Measurements from ENCODE around the gene CNPY3. TPM values are rescaled to one million over a fixed set of nuclear protein-coding genes. Genes with fewer than 3 reads are reported as not detected.

The CNPY3 gene
- total and polyA plus RNA-seq, 2 of the 13 experiments (the other 11 are each of a cell fraction or from before 2014, with no cell fraction given) = 42.3 to 60.2 TPM

GRCh38 chr6:42973926-42974325 lies 44.6 kb downstream of the CNPY3 start:
- POLR2A ChIA-PET = interaction anchor here (1.5 to 3.0 kb wide), 2 partner anchors 10 to 14 kb away, joined by 4 to 17 read pairs; partner anchors contain the start of genes GNMT and PPP2R5D
- TF ChIP-seq TIGD3 (CRISPR knock-in tag; IDR thresholded peaks at IDR 0.05; ENCODE audit: borderline replicate concordance) (no peak), ZNF446 (CRISPR knock-in tag; IDR thresholded peaks at IDR 0.05) (no peak), ZNF550 (CRISPR knock-in tag; IDR thresholded peaks at IDR 0.05; ENCODE audit: borderline replicate concordance) (no peak), CSRNP2 (CRISPR knock-in tag; conservative IDR thresholded peaks at IDR 0.05; ENCODE audit: low read depth) (no peak), ZNF614 (CRISPR knock-in tag; IDR thresholded peaks at IDR 0.05; ENCODE audit: borderline replicate concordance) (no peak), FOXM1 (CRISPR knock-in tag; IDR thresholded peaks at IDR 0.05) (no peak)
- 100% methylated on average over 3 of the region's 3 CpGs for WGBS (ENCODE audit: low lambda C conversion rate)
- Histone ChIP-seq H3K27ac (ENCODE audit: extremely low read length, insufficient read depth, low read length) (no peak overlapping the region), H3K79me2 (ENCODE audit: insufficient read depth, low read length) (peaks cover 10% of the 10 kb centered on the region), H3K27me3 (ENCODE audit: control insufficient read depth in 1 of 2, insufficient read depth in 2 of 2, low read length in 2 of 2) (no peaks in the 10 kb centered on the region; a peak in 1 of 5 replicates), H3K4me3 (replicated peaks in 1 of 3; ENCODE audit: insufficient read depth in 1 of 3, low read depth in 2 of 3, low read length in 3 of 3) (no peak overlapping the region), H3K9ac (ENCODE audit: insufficient read depth, low read depth, low read length) (no peak overlapping the region), H3K9me3 (ENCODE audit: low read length) (no peaks in the 10 kb centered on the region), H3K4me1 (ENCODE audit: insufficient read depth, low read length) (peaks cover 50% of the 10 kb centered on the region), H2AFZ (ENCODE audit: low read length) (no peak overlapping the region), H3K36me3 (replicated peaks in 1 of 2; ENCODE audit: control insufficient read depth in 1 of 2, insufficient read depth in 2 of 2, low read length in 2 of 2) (no peaks in the 10 kb centered on the region), H4K20me1 (ENCODE audit: insufficient read depth, low read length) (no peaks in the 10 kb centered on the region), H3K4me2 (ENCODE audit: low read depth, low read length) (no peak overlapping the region)
- FAIRE-seq (no peak), DNase-seq (ENCODE audit: low spot score) (no peak), ATAC-seq (no peak)
- CTCF ChIA-PET (ENCODE audit: low intra/inter-chr PET ratio, low total read pairs) = no interaction called here
- in situ Hi-C loops (cut with HindIII; ENCODE audit: extremely low pct_ligation_motif_present, low pct_unique_long_range_greater_than_20kb) = no loop called here
- BruUV-seq (replicated peaks) = no TSS peak
- intact Hi-C loops (cut with micrococcal nuclease; ENCODE audit: unreplicated experiment) = no loop called here
